NB4 (cell line): ENCODE data around the gene EGLN3.

ENCODE experiments used
- DNase-seq: peaks from one replicate; pipeline ENCODE4 v3.0.0; 2010; ENCODE audit warnings: low read depth
- H3K4me3 ChIP-seq: one replicate; pipeline ENCODE4 v1.5.1; 2011; ENCODE audit warnings: mild to moderate bottlenecking, low read depth, low read length, moderate library complexity
- CTCF ChIP-seq: IDR thresholded peaks from one replicate; pipeline ENCODE4 v1.5.1; 2012; ENCODE audit warnings: low read depth, low read length
- MYC ChIP-seq: IDR thresholded peaks from 2 replicates; pipeline ENCODE4 v1.6.1; 2011; ENCODE audit warnings: low read depth, low read length
- POLR2A ChIP-seq: IDR thresholded peaks from 2 replicates; pipeline ENCODE4 v1.6.1; 2011; ENCODE audit warnings: mild to moderate bottlenecking; ENCODE audit not compliant: insufficient read length; ENCODE audit errors: extremely low read depth
- TF ChIP-seq, protein P1 (sequence below): IDR thresholded peaks from 2 replicates; pipeline ENCODE4 v1.6.1; 2011; ENCODE audit warnings: low read depth, low read length

EGLN3 gene

DNA sequence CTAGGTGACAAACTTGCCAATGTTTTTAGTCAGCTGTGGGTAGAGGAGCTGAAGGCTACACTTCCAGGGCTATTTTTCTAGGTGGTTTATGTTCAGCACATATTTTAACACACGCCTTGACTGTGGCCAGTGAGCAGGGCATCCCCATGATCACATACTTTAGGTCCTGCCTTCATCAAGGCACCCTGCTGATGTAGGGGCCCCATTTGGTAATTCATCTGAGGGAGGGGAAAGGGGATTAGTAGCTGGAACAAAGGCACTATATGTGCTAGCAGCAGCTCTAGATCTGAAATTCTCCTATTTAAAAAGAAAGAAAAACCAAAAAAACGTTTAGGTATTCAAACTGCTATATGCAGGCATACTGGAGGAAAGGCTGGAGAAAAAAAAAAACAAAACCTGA, 14.5 kb downstream of the EGLN3 start:
- no peak overlapping the region for H3K4me3 ChIP-seq
- no peak for TF ChIP-seq MYC
- TF ChIP-seq POLR2A, result no peak
- TF ChIP-seq, protein P1, sequence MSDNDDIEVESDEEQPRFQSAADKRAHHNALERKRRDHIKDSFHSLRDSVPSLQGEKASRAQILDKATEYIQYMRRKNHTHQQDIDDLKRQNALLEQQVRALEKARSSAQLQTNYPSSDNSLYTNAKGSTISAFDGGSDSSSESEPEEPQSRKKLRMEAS, result no peak
- no peak for TF ChIP-seq CTCF
- no peak for DNase-seq

GRCh38 chr14:33934938-33935337, 15.9 kb downstream of the EGLN3 start:
- no peak for DNase-seq
- TF ChIP-seq MYC (no peak), CTCF (no peak), POLR2A (no peak)
- TF ChIP-seq, protein P1, result no peak
- H3K4me3 ChIP-seq, result no peak overlapping the region

GRCh38 chr14:33934043-33934750, 16.7 kb downstream of the EGLN3 start:
- TF ChIP-seq, protein P1, result no peak
- TF ChIP-seq CTCF (no peak), POLR2A (no peak), MYC (no peak)

GRCh38 chr14:33933386-33933933, 17.4 kb downstream of the EGLN3 start:
- TF ChIP-seq POLR2A (no peak), CTCF (no peak), MYC (no peak)
- TF ChIP-seq, protein P1, result no peak
- DNase-seq, result no peak
- no peak overlapping the region for H3K4me3 ChIP-seq

More at GRCh38 chr14:33934043-33934750, 16.7 kb downstream of the EGLN3 start:
- DNase-seq, result no peak
- H3K4me3 ChIP-seq, result no peak overlapping the region

GRCh38 chr14:33932576-33933345, 18.1 kb downstream of the EGLN3 start:
- no peak for TF ChIP-seq MYC
- no peak for TF ChIP-seq CTCF
- TF ChIP-seq, protein P1, result no peak
- no peak for TF ChIP-seq POLR2A
- no peak for DNase-seq
- no peak overlapping the region for H3K4me3 ChIP-seq
